ENCODE measurements around the gene BTN3A1. TPM values are rescaled to one million over a fixed set of nuclear protein-coding genes. Genes with fewer than 3 reads are reported as not detected.

The BTN3A1 gene
- total and polyA plus RNA-seq, 2 of the 13 experiments (the other 11 are each of a cell fraction or from before 2014, with no cell fraction given), result 13.3 to 14.0 TPM

GRCh38 chr6:26379740-26380139 lies 22.3 kb upstream of the BTN3A1 start:
- no peaks in the 10 kb centered on the region for H3K27me3 ChIP-seq (ENCODE audit: control insufficient read depth in 1 of 2, insufficient read depth in 2 of 2, low read length in 2 of 2)
- POLR2A ChIA-PET, result no interaction called here
- H3K9ac ChIP-seq (ENCODE audit: insufficient read depth, low read depth, low read length), result no peak overlapping the region
- ATAC-seq (no peak), DNase-seq (ENCODE audit: low spot score) (no peak), FAIRE-seq (no peak)
- no peak for TF ChIP-seq TAF1 (CRISPR knock-in tag; IDR thresholded peaks at IDR 0.05)
- TF ChIP-seq MNT (IDR thresholded peaks at IDR 0.05), result peak; percentile 90
- no peaks in the 10 kb centered on the region for H3K79me2 ChIP-seq (ENCODE audit: insufficient read depth, low read length)
- H3K9me3 ChIP-seq (ENCODE audit: low read length), result no peaks in the 10 kb centered on the region
- no peaks in the 10 kb centered on the region for H4K20me1 ChIP-seq (ENCODE audit: insufficient read depth, low read length)
- H3K4me2 ChIP-seq (ENCODE audit: low read depth, low read length), result no peak overlapping the region
- CTCF ChIA-PET (ENCODE audit: low intra/inter-chr PET ratio, low total read pairs), result no interaction called here
- peaks cover 26% of the 10 kb centered on the region for H3K4me1 ChIP-seq (ENCODE audit: insufficient read depth, low read length)
- no TSS peak for BruUV-seq (replicated peaks)
- H3K27ac ChIP-seq (ENCODE audit: extremely low read length, insufficient read depth, low read length), result no peak overlapping the region
- 0 out of 5 replicates have a peak, but pooled peaks cover 0 to 8% of the 10 kb centered on the region in 2 experiments for H3K36me3 ChIP-seq (replicated peaks in 1 of 2; ENCODE audit: control insufficient read depth in 1 of 2, insufficient read depth in 2 of 2, low read length in 2 of 2)
- H2AFZ ChIP-seq (ENCODE audit: low read length), result no peak overlapping the region
- in situ Hi-C loops (cut with HindIII; ENCODE audit: extremely low pct_ligation_motif_present, low pct_unique_long_range_greater_than_20kb), result no loop called here
- H3K4me3 ChIP-seq (replicated peaks in 1 of 3; ENCODE audit: insufficient read depth in 1 of 3, low read depth in 2 of 3, low read length in 3 of 3), result no peak overlapping the region
- intact Hi-C loops (cut with micrococcal nuclease; ENCODE audit: unreplicated experiment), result no loop called here

GRCh38 chr6:26380256-26380655 lies 21.8 kb upstream of the BTN3A1 start:
- ATAC-seq, result no peak
- Histone ChIP-seq H3K27me3 (ENCODE audit: control insufficient read depth in 1 of 2, insufficient read depth in 2 of 2, low read length in 2 of 2) (no peaks in the 10 kb centered on the region), H3K79me2 (ENCODE audit: insufficient read depth, low read length) (no peaks in the 10 kb centered on the region), H4K20me1 (ENCODE audit: insufficient read depth, low read length) (no peaks in the 10 kb centered on the region), H3K36me3 (replicated peaks in 1 of 2; ENCODE audit: control insufficient read depth in 1 of 2, insufficient read depth in 2 of 2, low read length in 2 of 2) (0 out of 5 replicates have a peak, but pooled peaks cover 0 to 3% of the 10 kb centered on the region in 2 experiments), H3K4me2 (ENCODE audit: low read depth, low read length) (no peak overlapping the region), H3K27ac (ENCODE audit: extremely low read length, insufficient read depth, low read length) (no peak overlapping the region), H3K9ac (ENCODE audit: insufficient read depth, low read depth, low read length) (no peak overlapping the region), H3K4me3 (replicated peaks in 1 of 3; ENCODE audit: insufficient read depth in 1 of 3, low read depth in 2 of 3, low read length in 3 of 3) (no peak overlapping the region), H3K4me1 (ENCODE audit: insufficient read depth, low read length) (peaks cover 26% of the 10 kb centered on the region), H2AFZ (ENCODE audit: low read length) (no peak overlapping the region), H3K9me3 (ENCODE audit: low read length) (no peaks in the 10 kb centered on the region)
- no peak for DNase-seq (ENCODE audit: low spot score)
- no TSS peak for BruUV-seq (replicated peaks)
- WGBS (ENCODE audit: low lambda C conversion rate), result 65% methylated on average over 3 of the region's 3 CpGs
- ChIA-PET POLR2A (no interaction called here), CTCF (ENCODE audit: low intra/inter-chr PET ratio, low total read pairs) (no interaction called here)
- in situ Hi-C loops (cut with HindIII; ENCODE audit: extremely low pct_ligation_motif_present, low pct_unique_long_range_greater_than_20kb), result no loop called here
- intact Hi-C loops (cut with micrococcal nuclease; ENCODE audit: unreplicated experiment), result no loop called here
- no peak for FAIRE-seq
- TF ChIP-seq BRD4 (CRISPR knock-in tag; IDR thresholded peaks at IDR 0.05), result no peak
- no peak for TF ChIP-seq ZFP91 (CRISPR knock-in tag; IDR thresholded peaks at IDR 0.05; ENCODE audit: borderline replicate concordance)
- TF ChIP-seq TBX2 (CRISPR knock-in tag; IDR thresholded peaks at IDR 0.05; ENCODE audit: borderline replicate concordance), result no peak
- TF ChIP-seq BHLHE40 (IDR thresholded peaks at IDR 0.05; ENCODE audit: low read length), result no peak
- TF ChIP-seq ZNF558 (CRISPR knock-in tag; IDR thresholded peaks at IDR 0.05; ENCODE audit: borderline replicate concordance), result no peak
- TF ChIP-seq JARID2 (CRISPR knock-in tag; IDR thresholded peaks at IDR 0.05; ENCODE audit: insufficient replicate concordance), result no peak
- no peak for TF ChIP-seq ZBTB25 (CRISPR knock-in tag; IDR thresholded peaks at IDR 0.05)
- TF ChIP-seq ATF7-NPFF (CRISPR knock-in tag; IDR thresholded peaks at IDR 0.05; ENCODE audit: low read depth), result no peak
- TF ChIP-seq HES4 (CRISPR knock-in tag; IDR thresholded peaks at IDR 0.05; ENCODE audit: borderline replicate concordance), result no peak
- TF ChIP-seq HNRNPL (IDR thresholded peaks at IDR 0.05; ENCODE audit: low read depth, low read length), result no peak
- TF ChIP-seq CHD4 (IDR thresholded peaks at IDR 0.05; ENCODE audit: borderline replicate concordance, low read length), result no peak
- no peak for TF ChIP-seq ZFP36 (IDR thresholded peaks at IDR 0.05; ENCODE audit: borderline replicate concordance, low read depth, low read length, partially characterized antibody)
- no peak for TF ChIP-seq TEAD2 (CRISPR knock-in tag; IDR thresholded peaks at IDR 0.05)
- no peak for TF ChIP-seq TBP (CRISPR knock-in tag; IDR thresholded peaks at IDR 0.05)
